Gastrocnemius medialis (tissue), 4 donors: Measurements from ENCODE around the gene DERL3. TPM values are rescaled to one million over a fixed set of nuclear protein-coding genes. Genes with fewer than 3 reads are reported as not detected.

Source experiments
- ATAC-seq, 2 donors: fragments of 150-250 bp; one replicate each; pipeline ENCODE4 v1.9.1; 2016
- DNase-seq, 2 donors: peaks; one replicate each; pipeline ENCODE4 v3.0.0-alpha.2; 2019
- H3K27ac ChIP-seq, 4 donors: fragments of 200-600 bp; sonication (generic); 1 replicate in 1 of 4; 2 replicates in 3 of 4; pipeline ENCODE4 v1.5.1; 2016 to 2018; ENCODE audit warnings: mild to moderate bottlenecking in 2 of 4, moderate library complexity in 1 of 4
- H3K27me3 ChIP-seq, 3 donors: fragments of 200-600 bp; sonication (generic) in 2 of 3; 1 replicate in 1 of 3; 2 replicates in 2 of 3; pipeline versions ENCODE4 v1.5.1 to v1.6.0; 2016 to 2019; ENCODE audit warnings: mild to moderate bottlenecking in 1 of 3, moderate library complexity in 1 of 3
- H3K36me3 ChIP-seq, 2 donors: fragments of 200-600 bp; sonication (generic) in 1 of 2; one replicate each; pipeline ENCODE4 v1.5.1; 2017 to 2018
- H3K4me1 ChIP-seq, 2 donors: fragments of 200-600 bp; sonication (generic) in 1 of 2; one replicate each; pipeline ENCODE4 v1.5.1; 2016 to 2017; ENCODE audit warnings: mild to moderate bottlenecking in 2 of 2
- H3K4me3 ChIP-seq, 4 donors: fragments of 200-600 bp; sonication (generic) in 3 of 4; 1 replicate in 1 of 4; 2 replicates in 3 of 4; pipeline ENCODE4 v1.5.1; 2016 to 2019; ENCODE audit warnings: mild to moderate bottlenecking in 2 of 4
- H3K9me3 ChIP-seq, 3 donors: fragments of 200-600 bp; sonication (generic) in 2 of 3; 1 replicate in 1 of 3; 2 replicates in 2 of 3; pipeline ENCODE4 v1.5.1; 2016 to 2019
- CTCF ChIP-seq, 5 experiments: fragments of 450-650 bp in 3 of 5; fragments of 200-600 bp in 2 of 5; sonication (generic) in 2 of 5; IDR thresholded peaks in 4 of 5; conservative IDR thresholded peaks in 1 of 5; 1 replicate in 4 of 5; 2 replicates in 1 of 5; pipeline ENCODE4 v1.5.1; 2016 to 2019; ENCODE audit warnings: antibody characterized with exemption in 5 of 5, mild to moderate bottlenecking in 3 of 5, moderate library complexity in 3 of 5
- POLR2A ChIP-seq, 2 donors: fragments of 450-650 bp; IDR thresholded peaks; one replicate each; pipeline ENCODE4 v1.6.1; 2017; ENCODE audit warnings: antibody characterized with exemption in 2 of 2, mild to moderate bottlenecking in 2 of 2, moderate library complexity in 2 of 2
- in situ Hi-C, 4 donors: fragments of 200-750 bp; cut with MboI; loops; one replicate each; pipeline versions ENCODE4 v1.15.0 to v1.8.0; 2017; ENCODE audit warnings: low sequenced_read_pairs in 4 of 4
- intact Hi-C: fragments of 100-400 bp; cut with DNase I; formaldehyde crosslinking; loops from one replicate; pipeline ENCODE4 v1.15.1; 2023; ENCODE audit warnings: low total_unique reads
- total RNA-seq, 4 donors: library from RNA; depleted of rRNA; stranded (reverse); fragments of >200 nt; gene quantifications; one replicate each; pipeline versions ENCODE4 v1.1.0 to v1.2.3, GENCODE V29; 2016

Gene DERL3
- 1 to 10 TPM in 3 of 4 donors, under 1 TPM in 1; 0.72 to 1.5 (median 1.3) TPM for total RNA-seq

GRCh38 chr22:23838681-23839468, at the start of gene DERL3:
DERL3 (minus strand) TSS chr22:23839006; CDS start chr22:23838987, 19 bp downstream.
- H3K36me3 ChIP-seq = no peaks in the 10 kb centered on the region

DNA sequence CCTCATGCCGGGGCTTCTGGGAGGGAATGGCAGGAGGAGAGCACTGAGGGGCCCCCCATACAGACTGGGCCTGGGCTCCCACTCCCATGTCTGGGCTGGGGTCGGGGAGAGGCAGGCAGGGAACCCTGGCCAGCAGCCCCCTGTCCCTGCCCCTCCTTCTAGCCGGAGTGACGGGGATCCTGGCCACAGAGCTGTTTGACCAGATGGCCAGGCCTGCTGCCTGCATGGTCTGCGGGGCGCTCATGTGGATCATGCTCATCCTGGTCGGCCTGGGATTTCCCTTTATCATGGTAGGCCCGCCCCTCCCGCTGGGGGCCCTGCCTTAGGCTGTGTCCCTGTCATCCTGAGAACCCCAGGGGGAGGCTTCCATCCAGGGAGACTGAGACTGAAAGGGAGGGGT, 45.3 kb upstream of the DERL3 start:
- ATAC-seq (no peak), DNase-seq (no peak)
- no peaks in the 10 kb centered on the region for H3K9me3 ChIP-seq
- no peaks in the 10 kb centered on the region for H3K36me3 ChIP-seq
- peaks cover 0 to 6% of the 10 kb centered on the region in 2 donors for H3K4me1 ChIP-seq
- no peak overlapping the region for H3K27ac ChIP-seq
- no peaks in the 10 kb centered on the region for H3K27me3 ChIP-seq
- no peak overlapping the region for H3K4me3 ChIP-seq
- intact Hi-C loops (no loop called here), in situ Hi-C loops (no loop called here)
- TF ChIP-seq CTCF (IDR thresholded peaks at IDR 0.05 in 4 of 5, conservative IDR thresholded peaks at IDR 0.05 in 1 of 5) (no peak), POLR2A (IDR thresholded peaks at IDR 0.05) (no peak)

More at GRCh38 chr22:23838681-23839468, at the start of gene DERL3:
- TF ChIP-seq CTCF (IDR thresholded peaks at IDR 0.05 in 4 of 5, conservative IDR thresholded peaks at IDR 0.05 in 1 of 5) (no peak), POLR2A (IDR thresholded peaks at IDR 0.05) (peak; percentile 49 to 52)
- ATAC-seq (peak; percentile 43 to 57), DNase-seq (peak; percentile 96 to 98)
- Histone ChIP-seq H3K27ac (peak within 1 kb of the TSS; percentile 91 to 98 (median 96)), H3K4me1 (peaks cover 50 to 61% of the 10 kb centered on the region in 2 donors), H3K4me3 (peak within 1 kb of the TSS; percentile 37 to 62 (median 56)), H3K27me3 (no peaks in the 10 kb centered on the region), H3K9me3 (no peaks in the 10 kb centered on the region)
- intact Hi-C loops = no loop called here
- in situ Hi-C loops = no loop called here

GRCh38 chr22:23883658-23884057, 44.9 kb upstream of the DERL3 start:
- no peak for ATAC-seq
- Histone ChIP-seq H3K36me3 (no peaks in the 10 kb centered on the region), H3K4me1 (peaks cover 0 to 5% of the 10 kb centered on the region in 2 donors), H3K27me3 (no peaks in the 10 kb centered on the region), H3K9me3 (no peaks in the 10 kb centered on the region), H3K4me3 (no peak overlapping the region), H3K27ac (no peak overlapping the region)
- no peak for DNase-seq
- in situ Hi-C loops (no loop called here), intact Hi-C loops (no loop called here)
- TF ChIP-seq POLR2A (IDR thresholded peaks at IDR 0.05) (no peak), CTCF (IDR thresholded peaks at IDR 0.05 in 4 of 5, conservative IDR thresholded peaks at IDR 0.05 in 1 of 5) (no peak)

DNA sequence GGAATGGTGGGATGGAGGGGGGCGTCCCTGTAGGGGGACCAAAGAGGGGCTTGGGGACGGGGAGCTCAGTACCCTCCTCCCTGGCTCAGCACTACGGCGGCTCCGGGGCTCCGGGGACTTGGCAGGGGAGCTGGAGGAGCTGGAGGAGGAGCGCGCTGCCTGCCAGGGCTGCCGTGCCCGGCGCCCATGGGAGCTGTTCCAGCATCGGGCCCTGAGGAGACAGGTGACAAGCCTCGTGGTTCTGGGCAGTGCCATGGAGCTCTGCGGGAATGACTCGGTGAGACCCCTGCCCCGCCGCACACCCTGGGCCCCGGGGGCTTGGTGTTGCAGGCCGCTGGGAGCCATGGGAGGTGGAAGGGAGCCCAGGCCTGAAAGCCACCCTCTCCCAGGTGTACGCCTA, 43.6 kb upstream of the DERL3 start:
- Histone ChIP-seq H3K36me3 (no peaks in the 10 kb centered on the region), H3K27ac (no peak overlapping the region), H3K4me3 (no peak overlapping the region), H3K9me3 (no peaks in the 10 kb centered on the region), H3K27me3 (no peaks in the 10 kb centered on the region), H3K4me1 (peaks cover 7 to 8% of the 10 kb centered on the region in 2 donors)
- no peak for ATAC-seq
- DNase-seq = no peak
- TF ChIP-seq CTCF (IDR thresholded peaks at IDR 0.05 in 4 of 5, conservative IDR thresholded peaks at IDR 0.05 in 1 of 5) = no peak
- no peak for TF ChIP-seq POLR2A (IDR thresholded peaks at IDR 0.05)
- in situ Hi-C loops = no loop called here
- intact Hi-C loops = no loop called here
